Stimulated activated CD8-positive, alpha-beta memory T cell treated with anti-CD3 and anti-CD28 coated beads, Interleukin-7, amount 100 ng/mL, for 1 hour (primary cell): ENCODE results near the gene SSBP4.
"Not testable (repeated sequence)": the region's sequence is repeated elsewhere in the genome, so short reads cannot be mapped to it uniquely, and the experiment has no call there.

Experiments used
- DNase-seq, 2 donors: peaks; one replicate each; pipeline ENCODE4 v3.0.0-alpha.2; 2020; ENCODE audit warnings: low read depth in 2 of 2

The SSBP4 gene

GRCh38 chr19:18419195-18419698, at the start of gene SSBP4:
Gene SSBP4, plus strand, starts transcription at chr19:18419398. Its CDS starts 251 bp downstream, at chr19:18419649.
- peak in 1 of 2 donors; percentile 27 for DNase-seq

GRCh38 chr19:18373407-18373891, 45.7 kb upstream of the SSBP4 start:
- DNase-seq, result no peak

- DNase-seq, result peak in 1 of 2 donors; percentile 44
Measured at GRCh38 chr19:18373892-18374629, 45.1 kb upstream of the SSBP4 start.

GRCh38 chr19:18377026-18377425, 42.2 kb upstream of the SSBP4 start:
- no peak for DNase-seq

- DNase-seq, result no peak
Measured at GRCh38 chr19:18379803-18380747, 39.1 kb upstream of the SSBP4 start.

- no peak for DNase-seq
Measured at GRCh38 chr19:18380843-18381242, 38.4 kb upstream of the SSBP4 start.

GRCh38 chr19:18383622-18384021, 35.6 kb upstream of the SSBP4 start:
- not testable (repeated sequence) for DNase-seq

GRCh38 chr19:18384775-18385174, 34.4 kb upstream of the SSBP4 start:
- no peak for DNase-seq

- DNase-seq, result no peak
Measured at GRCh38 chr19:18385359-18385674, 33.9 kb upstream of the SSBP4 start.

- no peak for DNase-seq
Measured at GRCh38 chr19:18385675-18386542, 33.3 kb upstream of the SSBP4 start, which contains the start of gene GDF15. Gene GDF15, plus strand, starts transcription at chr19:18386158. Its CDS starts 32 bp downstream, at chr19:18386190.

- no peak for DNase-seq
Measured at GRCh38 chr19:18386543-18387271, 32.5 kb upstream of the SSBP4 start.

- DNase-seq, result peak; percentile 55 to 60
Measured at GRCh38 chr19:18388100-18388959, 30.9 kb upstream of the SSBP4 start.

- no peak for DNase-seq
Measured at GRCh38 chr19:18388960-18389725, 30.1 kb upstream of the SSBP4 start.

GRCh38 chr19:18389726-18390064, 29.5 kb upstream of the SSBP4 start:
- no peak for DNase-seq

GRCh38 chr19:18390065-18390907, 28.9 kb upstream of the SSBP4 start:
- no peak for DNase-seq

GRCh38 chr19:18391509-18392075, 27.6 kb upstream of the SSBP4 start:
- no peak for DNase-seq

- DNase-seq, result no peak
Measured at GRCh38 chr19:18392417-18392816, 26.8 kb upstream of the SSBP4 start.

- no peak for DNase-seq
Measured at GRCh38 chr19:18392926-18393325, 26.3 kb upstream of the SSBP4 start.
